HepG2 (cell line): ENCODE data around the gene ZNF221. TPM values are rescaled to one million over a fixed set of nuclear protein-coding genes. Genes with fewer than 3 reads are reported as not detected.

Experiments used
- GABPB1 ChIP-seq: IDR thresholded peaks from 2 replicates; pipeline ENCODE4 v1.6.1; 2016; ENCODE audit warnings: mild to moderate bottlenecking, missing genetic modification reagents, moderate library complexity, missing compliant biosample characterization
- KAT7 ChIP-seq: IDR thresholded peaks from 2 replicates; pipeline ENCODE4 v1.6.1; 2018; ENCODE audit warnings: borderline replicate concordance, missing compliant biosample characterization
- POLR2A ChIP-seq, 2 experiments: IDR thresholded peaks; 2 replicates each; pipeline ENCODE4 v1.6.1; 2011; ENCODE audit warnings: low read depth in 2 of 2, low read length in 2 of 2, mild to moderate bottlenecking in 1 of 2, moderate library complexity in 1 of 2; ENCODE audit not compliant: insufficient read depth in 1 of 2
- POLR2G ChIP-seq: fragments of 200-400 bp; formaldehyde crosslinking; IDR thresholded peaks from 2 replicates; pipeline ENCODE4 v1.6.1; 2018; ENCODE audit warnings: mild to moderate bottlenecking, low read depth, low read length, moderate library complexity
- RELA ChIP-seq: sonication (generic); formaldehyde crosslinking; IDR thresholded peaks from 2 replicates; pipeline ENCODE4 v1.4.0; 2020; ENCODE audit warnings: missing genetic modification reagents
- RFX5 ChIP-seq: IDR thresholded peaks from 2 replicates; pipeline ENCODE4 v1.6.1; 2011; ENCODE audit warnings: low read depth, low read length, improper control_type of control experiment
- SAFB2 ChIP-seq: sonication (generic); formaldehyde crosslinking; IDR thresholded peaks from 2 replicates; pipeline ENCODE4 v1.5.1; 2020; ENCODE audit warnings: missing genetic modification reagents, low read depth, mild to moderate bottlenecking, borderline replicate concordance
- SCMH1 ChIP-seq: sonication (generic); formaldehyde crosslinking; IDR thresholded peaks from 2 replicates; pipeline ENCODE4 v1.9.0; 2021; ENCODE audit warnings: missing genetic modification reagents, mild to moderate bottlenecking, borderline replicate concordance
- SMARCC2 ChIP-seq: fragments of 450-650 bp; IDR thresholded peaks from 2 replicates; pipeline ENCODE4 v1.6.1; 2017; ENCODE audit warnings: antibody characterized with exemption, mild to moderate bottlenecking
- TCF12 ChIP-seq, 2 experiments: fragments of 450-650 bp in 1 of 2; sonication (generic) in 1 of 2; formaldehyde crosslinking in 1 of 2; IDR thresholded peaks; 2 replicates each; pipeline versions ENCODE4 v1.6.1 to v1.8.0; 2017 to 2022; ENCODE audit warnings: antibody characterized with exemption in 1 of 2, mild to moderate bottlenecking in 1 of 2, missing genetic modification reagents in 1 of 2, moderate library complexity in 1 of 2
- ZBTB7A ChIP-seq: sonication (generic); formaldehyde crosslinking; IDR thresholded peaks from 2 replicates; pipeline ENCODE4 v1.8.0; 2022; ENCODE audit warnings: mild to moderate bottlenecking, missing genetic modification reagents
- ZFP62 ChIP-seq: sonication (generic); formaldehyde crosslinking; IDR thresholded peaks from 2 replicates; pipeline ENCODE4 v1.4.0; 2020; ENCODE audit warnings: missing genetic modification reagents
- ZFY ChIP-seq: sonication (generic); formaldehyde crosslinking; IDR thresholded peaks from 2 replicates; pipeline ENCODE4 v1.4.0; 2020; ENCODE audit warnings: missing genetic modification reagents
- ZNF225 ChIP-seq: sonication (generic); formaldehyde crosslinking; IDR thresholded peaks from 2 replicates; pipeline ENCODE4 v1.4.0; 2020; ENCODE audit warnings: mild to moderate bottlenecking, missing genetic modification reagents
- ZNF317 ChIP-seq: sonication (generic); formaldehyde crosslinking; IDR thresholded peaks from 2 replicates; pipeline ENCODE4 v1.5.0; 2020; ENCODE audit warnings: mild to moderate bottlenecking, missing genetic modification reagents
- ZNF44 ChIP-seq: sonication (generic); formaldehyde crosslinking; IDR thresholded peaks from 2 replicates; pipeline ENCODE4 v1.5.1; 2020; ENCODE audit warnings: mild to moderate bottlenecking, missing genetic modification reagents
- ZNF816 ChIP-seq: sonication (generic); formaldehyde crosslinking; IDR thresholded peaks from 2 replicates; pipeline ENCODE4 v1.8.0; 2022; ENCODE audit warnings: missing genetic modification reagents, mild to moderate bottlenecking, borderline replicate concordance
- ZNF839 ChIP-seq: sonication (generic); formaldehyde crosslinking; IDR thresholded peaks from 2 replicates; pipeline ENCODE4 v1.4.0; 2020; ENCODE audit warnings: missing genetic modification reagents, mild to moderate bottlenecking, borderline replicate concordance
- polyA plus RNA-seq, 8 experiments: library from polyadenylated mRNA; depleted of rRNA in 3 of 8; stranded (reverse) in 7 of 8; unstranded in 1 of 8; fragments of >200 nt; fragmentation: Illumina TruSeq in 4 of 8; extraction: Trizol in 4 of 8; gene quantifications; 2 replicates each; pipeline versions ENCODE4 v1.2.1 to v1.2.3, GENCODE V29; 2011 to 2016; ENCODE audit warnings: low read depth in 4 of 8, missing spikeins in 1 of 8, mixed read lengths in 1 of 8; ENCODE audit not compliant: insufficient read depth in 1 of 8
- total RNA-seq, 5 experiments: library from RNA; depleted of rRNA; stranded (reverse); fragments of >200 nt; fragmentation: Illumina TruSeq; extraction: Trizol; gene quantifications; 2 replicates each; pipeline ENCODE4 v1.2.3, GENCODE V29; 2016; ENCODE audit warnings: low read depth in 1 of 5
- TF ChIP-seq, protein P1 (sequence below): sonication (generic); formaldehyde crosslinking; IDR thresholded peaks from 2 replicates; pipeline ENCODE4 v1.4.0; 2020; ENCODE audit warnings: missing genetic modification reagents
- TF ChIP-seq, protein P2 (sequence below): sonication (generic); formaldehyde crosslinking; IDR thresholded peaks from 2 replicates; pipeline ENCODE4 v1.4.0; 2020; ENCODE audit warnings: mild to moderate bottlenecking, missing genetic modification reagents
- TF ChIP-seq, protein P3 (sequence below): fragments of 450-650 bp; IDR thresholded peaks from 2 replicates; pipeline ENCODE4 v1.6.1; 2017; ENCODE audit warnings: mild to moderate bottlenecking
- TF ChIP-seq, protein P4 (sequence below), 2 experiments: sonication (generic) in 1 of 2; formaldehyde crosslinking in 1 of 2; IDR thresholded peaks; 2 replicates each; pipeline versions ENCODE4 v1.4.0 to v1.6.1; 2018 to 2020; ENCODE audit warnings: missing genetic modification reagents in 2 of 2, borderline replicate concordance in 1 of 2, low read depth in 1 of 2, mild to moderate bottlenecking in 1 of 2, missing biosample characterization in 1 of 2

ZNF221 gene
- total and polyA plus RNA-seq, 2 of the 13 experiments (the other 11 are each of a cell fraction or from before 2014, with no cell fraction given) = 0.48 to 3.4 TPM

DNA sequence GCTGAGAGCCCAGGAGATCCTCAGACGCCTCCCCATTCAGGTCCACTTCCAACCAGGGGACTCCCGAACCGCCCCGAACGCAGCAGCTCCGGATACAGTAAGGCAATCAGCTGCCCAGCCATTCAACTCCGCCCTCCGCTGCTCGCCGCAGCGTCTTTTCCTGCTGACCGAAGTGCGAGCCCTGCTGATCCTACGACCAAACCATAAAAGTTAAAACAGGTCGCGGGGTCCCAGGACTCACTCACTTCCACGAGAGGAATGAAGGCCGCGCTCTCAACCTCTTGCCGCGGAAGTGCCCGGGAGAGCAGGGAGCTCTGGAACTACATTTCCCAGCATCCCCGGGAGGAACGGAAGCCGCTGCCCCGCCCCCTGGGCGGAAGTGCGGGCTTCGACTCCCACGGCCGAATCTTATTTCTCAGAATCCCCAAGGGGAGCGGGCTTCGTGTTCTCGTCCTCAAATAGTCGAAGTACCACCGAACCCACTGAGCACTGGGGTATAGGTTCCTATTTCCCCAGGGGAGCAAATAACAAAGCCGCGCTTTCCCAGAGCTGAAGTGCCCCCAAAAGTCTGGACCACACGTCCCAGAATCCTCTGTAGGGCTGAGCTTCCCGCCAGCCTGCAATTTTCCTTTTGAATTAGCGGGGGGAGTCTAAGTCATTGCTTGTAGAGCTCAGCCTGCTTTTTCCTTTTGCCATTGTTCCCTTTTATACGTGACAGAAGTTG is 15.9 kb upstream of the ZNF221 start, which contains the start of gene ZNF45 (continued):
- TF ChIP-seq, protein P1, sequence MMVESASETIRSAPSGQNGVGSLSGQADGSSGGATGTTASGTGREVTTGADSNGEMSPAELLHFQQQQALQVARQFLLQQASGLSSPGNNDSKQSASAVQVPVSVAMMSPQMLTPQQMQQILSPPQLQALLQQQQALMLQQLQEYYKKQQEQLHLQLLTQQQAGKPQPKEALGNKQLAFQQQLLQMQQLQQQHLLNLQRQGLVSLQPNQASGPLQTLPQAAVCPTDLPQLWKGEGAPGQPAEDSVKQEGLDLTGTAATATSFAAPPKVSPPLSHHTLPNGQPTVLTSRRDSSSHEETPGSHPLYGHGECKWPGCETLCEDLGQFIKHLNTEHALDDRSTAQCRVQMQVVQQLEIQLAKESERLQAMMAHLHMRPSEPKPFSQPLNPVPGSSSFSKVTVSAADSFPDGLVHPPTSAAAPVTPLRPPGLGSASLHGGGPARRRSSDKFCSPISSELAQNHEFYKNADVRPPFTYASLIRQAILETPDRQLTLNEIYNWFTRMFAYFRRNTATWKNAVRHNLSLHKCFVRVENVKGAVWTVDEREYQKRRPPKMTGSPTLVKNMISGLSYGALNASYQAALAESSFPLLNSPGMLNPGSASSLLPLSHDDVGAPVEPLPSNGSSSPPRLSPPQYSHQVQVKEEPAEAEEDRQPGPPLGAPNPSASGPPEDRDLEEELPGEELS (CRISPR knock-in tag) = peak; percentile 12; the same call in 1 of the 2 replicates
- peak; percentile 97 for TF ChIP-seq ZFY
- TF ChIP-seq, protein P2, sequence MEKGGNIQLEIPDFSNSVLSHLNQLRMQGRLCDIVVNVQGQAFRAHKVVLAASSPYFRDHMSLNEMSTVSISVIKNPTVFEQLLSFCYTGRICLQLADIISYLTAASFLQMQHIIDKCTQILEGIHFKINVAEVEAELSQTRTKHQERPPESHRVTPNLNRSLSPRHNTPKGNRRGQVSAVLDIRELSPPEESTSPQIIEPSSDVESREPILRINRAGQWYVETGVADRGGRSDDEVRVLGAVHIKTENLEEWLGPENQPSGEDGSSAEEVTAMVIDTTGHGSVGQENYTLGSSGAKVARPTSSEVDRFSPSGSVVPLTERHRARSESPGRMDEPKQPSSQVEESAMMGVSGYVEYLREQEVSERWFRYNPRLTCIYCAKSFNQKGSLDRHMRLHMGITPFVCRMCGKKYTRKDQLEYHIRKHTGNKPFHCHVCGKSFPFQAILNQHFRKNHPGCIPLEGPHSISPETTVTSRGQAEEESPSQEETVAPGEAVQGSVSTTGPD (CRISPR knock-in tag) = no peak; the same call in 1 of the 2 replicates
- TF ChIP-seq KAT7 (CRISPR knock-in tag) = no peak; the same call in 1 of the 2 replicates
- no peak for TF ChIP-seq ZNF839
- no peak for TF ChIP-seq ZNF44 (CRISPR knock-in tag)
- no peak for TF ChIP-seq ZNF317 (CRISPR knock-in tag)
- no peak for TF ChIP-seq RELA (CRISPR knock-in tag)
- TF ChIP-seq, protein P3, sequence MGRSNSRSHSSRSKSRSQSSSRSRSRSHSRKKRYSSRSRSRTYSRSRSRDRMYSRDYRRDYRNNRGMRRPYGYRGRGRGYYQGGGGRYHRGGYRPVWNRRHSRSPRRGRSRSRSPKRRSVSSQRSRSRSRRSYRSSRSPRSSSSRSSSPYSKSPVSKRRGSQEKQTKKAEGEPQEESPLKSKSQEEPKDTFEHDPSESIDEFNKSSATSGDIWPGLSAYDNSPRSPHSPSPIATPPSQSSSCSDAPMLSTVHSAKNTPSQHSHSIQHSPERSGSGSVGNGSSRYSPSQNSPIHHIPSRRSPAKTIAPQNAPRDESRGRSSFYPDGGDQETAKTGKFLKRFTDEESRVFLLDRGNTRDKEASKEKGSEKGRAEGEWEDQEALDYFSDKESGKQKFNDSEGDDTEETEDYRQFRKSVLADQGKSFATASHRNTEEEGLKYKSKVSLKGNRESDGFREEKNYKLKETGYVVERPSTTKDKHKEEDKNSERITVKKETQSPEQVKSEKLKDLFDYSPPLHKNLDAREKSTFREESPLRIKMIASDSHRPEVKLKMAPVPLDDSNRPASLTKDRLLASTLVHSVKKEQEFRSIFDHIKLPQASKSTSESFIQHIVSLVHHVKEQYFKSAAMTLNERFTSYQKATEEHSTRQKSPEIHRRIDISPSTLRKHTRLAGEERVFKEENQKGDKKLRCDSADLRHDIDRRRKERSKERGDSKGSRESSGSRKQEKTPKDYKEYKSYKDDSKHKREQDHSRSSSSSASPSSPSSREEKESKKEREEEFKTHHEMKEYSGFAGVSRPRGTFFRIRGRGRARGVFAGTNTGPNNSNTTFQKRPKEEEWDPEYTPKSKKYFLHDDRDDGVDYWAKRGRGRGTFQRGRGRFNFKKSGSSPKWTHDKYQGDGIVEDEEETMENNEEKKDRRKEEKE = no peak
- no peak for TF ChIP-seq ZFP62 (CRISPR knock-in tag)
- TF ChIP-seq GABPB1 (CRISPR knock-in tag) = peak; percentile 99
- TF ChIP-seq ZNF816 (CRISPR knock-in tag) = 0 out of 2 replicates have a peak, but pooled peaks have one; percentile 49
- TF ChIP-seq ZNF225 (CRISPR knock-in tag) = no peak
- TF ChIP-seq SMARCC2 = no peak
- TF ChIP-seq ZBTB7A (CRISPR knock-in tag) = 0 out of 2 replicates have a peak, but pooled peaks have one; percentile 25
- no peak for TF ChIP-seq SAFB2
- no peak for TF ChIP-seq SCMH1
- no peak for TF ChIP-seq TCF12 (IDR thresholded peaks at IDR 0.05)
- TF ChIP-seq TCF12 (CRISPR knock-in tag; IDR thresholded peaks at IDR 0.05) = peak; percentile 65; the same call in 1 of the 2 replicates
- TF ChIP-seq POLR2A (IDR thresholded peaks at IDR 0.05; ENCODE audit: insufficient read depth in 1 of 2, low read depth in 2 of 2, low read length in 2 of 2) = peak; percentile 72 to 74
- TF ChIP-seq RFX5 = no peak
- peak; percentile 89 for TF ChIP-seq POLR2G
- TF ChIP-seq, protein P4, sequence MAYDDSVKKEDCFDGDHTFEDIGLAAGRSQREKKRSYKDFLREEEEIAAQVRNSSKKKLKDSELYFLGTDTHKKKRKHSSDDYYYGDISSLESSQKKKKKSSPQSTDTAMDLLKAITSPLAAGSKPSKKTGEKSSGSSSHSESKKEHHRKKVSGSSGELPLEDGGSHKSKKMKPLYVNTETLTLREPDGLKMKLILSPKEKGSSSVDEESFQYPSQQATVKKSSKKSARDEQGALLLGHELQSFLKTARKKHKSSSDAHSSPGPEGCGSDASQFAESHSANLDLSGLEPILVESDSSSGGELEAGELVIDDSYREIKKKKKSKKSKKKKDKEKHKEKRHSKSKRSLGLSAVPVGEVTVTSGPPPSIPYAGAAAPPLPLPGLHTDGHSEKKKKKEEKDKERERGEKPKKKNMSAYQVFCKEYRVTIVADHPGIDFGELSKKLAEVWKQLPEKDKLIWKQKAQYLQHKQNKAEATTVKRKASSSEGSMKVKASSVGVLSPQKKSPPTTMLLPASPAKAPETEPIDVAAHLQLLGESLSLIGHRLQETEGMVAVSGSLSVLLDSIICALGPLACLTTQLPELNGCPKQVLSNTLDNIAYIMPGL (CRISPR knock-in tag; IDR thresholded peaks at IDR 0.05; ENCODE audit: borderline replicate concordance in 1 of 2, low read depth in 1 of 2) = 0 out of 4 replicates have a peak, but pooled peaks of 1 of the 2 experiments have one; percentile 59
